HG02610 (cell line): ENCODE measurements around the gene KRR1.

ENCODE experiments used
- ATAC-seq: cut with Tn5 transposase; IDR thresholded peaks from one replicate; pipeline ENCODE4 v1.9.1; 2021; ENCODE audit warnings: mild to moderate bottlenecking, moderate library complexity; ENCODE audit not compliant: unreplicated experiment

Gene KRR1

DNA sequence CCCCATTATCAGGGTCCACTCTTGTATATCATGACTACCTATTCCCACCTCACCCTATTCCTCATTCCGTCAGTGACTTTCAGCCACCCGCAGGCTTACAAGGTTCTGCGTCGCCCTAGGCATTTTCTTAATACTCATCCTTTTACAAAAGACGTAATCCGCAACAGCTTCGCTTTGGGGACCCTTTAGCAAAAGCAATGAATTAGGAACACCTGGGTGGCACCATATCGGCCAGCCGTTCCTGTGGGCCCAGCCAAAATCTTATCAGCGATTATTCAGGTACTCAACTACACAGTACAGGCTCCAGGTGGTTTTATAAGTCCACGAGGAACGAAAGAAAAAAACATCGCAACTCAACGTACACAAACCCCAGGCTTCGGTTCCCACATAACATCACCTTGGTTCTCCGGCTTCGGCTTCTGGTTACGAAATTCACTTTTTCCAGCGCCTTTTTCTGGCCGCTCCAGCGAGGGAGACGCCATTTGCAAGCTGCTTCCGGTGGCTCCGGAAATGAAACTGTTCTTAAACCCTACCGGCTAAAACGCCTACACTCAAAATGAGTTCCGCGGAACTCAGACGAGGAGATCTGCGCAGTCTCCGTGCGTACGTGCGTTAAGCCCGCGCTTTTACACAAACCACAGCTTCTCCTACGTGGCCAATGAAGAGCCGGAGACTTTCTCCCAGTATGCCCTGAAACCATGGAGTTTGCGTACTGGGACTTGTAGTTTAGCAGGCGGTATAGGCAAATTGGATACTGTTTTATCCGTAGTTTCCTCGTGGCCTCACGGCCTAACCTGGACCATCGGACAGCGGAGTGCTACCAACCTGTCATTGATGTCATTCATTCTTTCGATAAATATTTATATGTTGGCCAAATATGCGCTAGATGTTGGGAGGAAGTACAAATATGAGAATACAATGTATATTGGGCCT lies at the start of gene KRR1:
KRR1 (minus strand) TSS at position 494 of the 933 bp plus-strand sequence; CDS start at position 482, 12 bp downstream.
- peak; percentile 95 for ATAC-seq

DNA sequence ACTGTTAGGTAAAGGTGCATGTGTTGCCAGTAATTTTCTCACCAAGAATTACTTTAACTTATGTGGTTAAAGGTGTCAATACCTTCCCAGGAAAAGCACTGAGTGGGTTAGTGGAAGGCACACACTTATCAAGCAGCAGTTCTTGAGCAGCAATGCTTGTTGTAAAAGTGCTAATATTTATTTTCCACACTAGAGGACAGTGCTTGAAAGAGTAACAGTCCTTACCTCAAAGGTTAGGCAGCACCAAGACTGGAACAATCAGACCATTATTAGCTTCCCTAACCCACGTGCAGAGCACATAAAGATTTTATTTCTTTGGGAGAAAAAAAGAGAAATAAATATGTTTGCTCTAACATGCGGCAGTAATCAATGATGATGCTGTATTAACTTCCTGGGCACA lies 48.8 kb upstream of the KRR1 start:
- no peak for ATAC-seq

DNA sequence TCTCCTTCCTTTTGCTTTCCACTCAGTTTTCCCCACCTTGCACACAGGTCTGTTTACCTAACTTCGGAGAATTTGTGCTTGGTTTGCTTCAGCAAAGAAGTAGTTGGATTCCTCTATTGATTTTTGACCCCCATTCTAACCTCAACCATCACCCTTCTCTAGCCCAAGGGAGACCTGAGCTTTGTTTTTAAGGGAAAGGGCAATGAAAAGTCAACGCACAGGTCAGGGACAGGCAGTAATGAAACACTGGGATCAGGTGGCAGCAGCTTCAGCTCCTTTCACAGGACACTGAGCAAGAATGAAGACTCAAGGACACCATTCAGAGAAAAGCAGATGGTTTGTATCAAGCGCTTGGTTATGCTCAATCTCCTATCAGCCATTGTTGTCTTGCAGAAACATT lies 46.9 kb upstream of the KRR1 start:
- no peak for ATAC-seq

DNA sequence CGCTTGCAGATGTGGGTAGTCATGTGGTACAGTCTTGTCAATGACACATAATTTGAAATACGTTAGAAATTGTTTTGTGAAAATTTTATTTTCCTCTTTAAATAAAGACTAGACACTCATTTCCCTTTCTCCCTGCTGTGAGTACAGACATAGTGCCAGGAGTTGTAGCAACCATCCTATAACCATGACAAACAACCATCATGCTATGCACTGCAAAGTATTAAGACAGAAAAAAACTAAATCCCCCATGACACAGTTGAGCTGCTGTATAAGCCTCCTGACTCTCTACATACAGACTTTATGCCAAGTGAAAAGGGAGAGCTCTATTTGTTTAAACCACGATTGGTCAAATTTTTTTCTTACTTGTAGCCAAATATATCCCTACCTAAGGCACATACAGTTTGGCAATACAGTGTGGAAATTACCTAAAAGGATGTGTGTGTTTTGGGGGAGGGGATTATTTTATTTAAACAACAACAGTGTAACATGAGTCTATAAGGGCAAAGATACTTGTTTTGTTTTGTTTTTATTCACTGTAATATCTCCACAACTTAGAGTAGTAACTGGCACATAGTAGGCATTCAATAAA lies 45.0 kb upstream of the KRR1 start:
- ATAC-seq = no peak

DNA sequence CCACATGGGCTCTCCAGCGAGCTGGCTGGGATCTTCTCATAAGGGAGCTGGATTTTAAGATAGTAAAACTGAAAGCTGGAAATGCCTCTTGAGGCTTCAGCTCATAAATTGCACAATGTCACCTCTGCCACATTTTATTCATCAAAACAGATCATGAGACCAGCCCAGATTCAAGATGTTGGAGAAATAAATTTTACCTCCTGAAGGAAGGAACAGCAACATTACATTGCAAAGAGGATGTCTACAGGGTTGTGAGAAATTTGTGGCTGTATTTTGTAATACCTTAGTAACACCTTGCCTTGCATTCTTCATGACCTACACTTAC lies 43.1 kb upstream of the KRR1 start:
- ATAC-seq = no peak

DNA sequence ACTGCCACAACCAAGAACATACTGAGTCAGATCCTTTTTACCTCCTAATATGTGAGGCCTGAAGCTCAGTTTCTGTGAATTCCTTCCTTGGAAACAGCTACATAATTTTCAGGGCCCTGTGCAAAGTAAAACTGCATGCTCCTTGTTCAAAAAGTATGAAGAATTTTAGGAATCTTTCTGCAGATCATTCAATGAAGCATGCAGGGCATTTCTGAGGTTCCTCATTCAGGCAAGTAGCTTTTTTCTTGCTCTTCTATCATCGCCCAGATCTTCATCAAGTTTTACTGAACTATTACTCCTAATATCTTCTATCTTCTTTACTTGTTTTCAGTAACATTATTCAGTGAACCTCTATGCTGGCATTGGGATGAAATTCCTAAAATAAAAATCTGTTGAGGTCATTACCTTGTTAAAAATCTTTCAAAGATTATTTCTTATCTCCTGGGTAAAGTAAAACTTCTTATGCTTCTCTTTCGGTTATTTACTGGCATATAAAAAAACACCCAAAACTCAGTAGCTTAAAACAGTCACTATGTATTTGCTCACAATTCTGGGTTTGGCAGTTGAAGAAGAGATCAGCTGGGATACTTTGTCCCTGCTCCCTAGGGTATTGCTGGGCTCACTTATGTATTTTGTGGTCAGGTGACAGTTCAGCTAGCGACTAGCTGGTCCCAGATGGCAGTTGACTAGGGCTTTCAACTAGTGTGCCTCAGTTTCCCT lies 42.6 kb upstream of the KRR1 start:
- no peak for ATAC-seq

DNA sequence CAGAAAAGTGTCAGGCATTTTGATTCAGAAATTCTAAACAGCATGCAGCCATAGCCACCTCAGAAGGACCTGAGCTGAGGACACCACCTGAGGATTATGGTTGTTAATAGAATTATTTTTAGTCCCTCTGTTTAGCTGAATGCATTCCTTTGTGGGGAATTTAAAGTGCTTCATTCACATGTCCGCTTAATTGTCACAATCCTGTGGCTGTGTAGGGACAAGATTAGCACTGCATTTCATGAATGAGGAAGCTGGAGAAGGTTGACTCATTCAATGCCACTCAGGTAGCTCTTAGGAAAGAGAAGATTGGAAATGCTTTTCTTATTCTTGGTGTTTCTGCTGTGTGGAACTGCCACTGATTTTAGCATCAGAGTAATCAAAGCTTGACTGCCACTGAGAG lies 42.0 kb upstream of the KRR1 start:
- no peak for ATAC-seq

DNA sequence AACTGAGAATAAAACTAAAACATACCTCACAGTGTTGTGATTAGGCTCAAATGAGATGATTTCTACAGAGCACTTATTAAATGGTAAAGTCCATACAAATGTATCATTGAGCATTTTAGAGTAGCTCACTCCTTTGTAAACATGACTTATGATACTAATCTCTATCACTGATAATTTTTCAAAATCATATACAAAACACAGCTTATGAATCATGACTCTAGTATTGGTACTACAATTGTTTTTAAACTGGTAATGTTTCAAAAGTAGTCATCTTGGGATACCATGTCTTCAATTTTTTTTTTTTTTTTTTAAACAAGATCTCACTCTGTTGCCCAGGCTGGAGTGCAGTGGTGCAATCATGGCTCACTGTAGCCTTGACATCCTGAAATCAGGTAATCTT lies 40.1 kb upstream of the KRR1 start:
- no peak for ATAC-seq

DNA sequence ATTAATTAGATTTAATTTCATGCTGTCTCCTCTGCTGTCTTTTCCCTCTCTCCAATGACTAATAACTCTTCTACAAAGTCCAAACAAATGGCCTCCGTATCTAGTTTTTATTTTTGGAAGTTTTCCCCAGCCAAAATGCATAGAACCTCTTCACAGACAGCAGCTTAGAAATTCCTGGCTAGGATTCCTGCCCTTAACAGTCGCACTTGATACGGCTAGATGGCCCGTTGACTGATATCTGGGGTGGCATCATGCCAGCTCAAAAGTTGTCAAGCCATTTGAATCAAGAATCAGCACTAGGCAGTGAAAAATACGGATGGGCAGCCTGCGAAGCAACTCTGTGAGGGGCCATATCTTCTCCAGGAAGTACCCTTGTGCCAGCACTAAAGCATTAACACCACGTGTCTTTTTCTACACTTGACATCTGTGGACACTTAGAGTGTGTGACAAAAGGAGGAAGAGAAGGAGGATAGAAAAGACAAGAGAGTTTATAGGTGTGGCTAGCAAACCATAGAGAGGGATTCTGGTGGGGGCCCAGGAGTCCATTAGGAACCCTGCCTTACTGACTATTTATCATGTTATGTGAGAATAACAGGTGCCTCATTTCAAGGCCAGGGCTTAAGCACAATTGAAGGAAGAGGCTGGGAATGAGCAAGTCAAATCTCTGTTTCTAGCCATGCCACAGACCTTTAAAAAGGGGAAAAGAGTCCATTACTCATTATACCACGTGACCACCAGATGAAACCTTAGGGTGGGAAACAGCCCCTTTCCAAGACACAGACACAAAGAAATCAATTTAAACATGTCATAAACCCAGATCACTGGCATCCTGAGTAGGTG lies 39.2 kb upstream of the KRR1 start:
- no peak for ATAC-seq

DNA sequence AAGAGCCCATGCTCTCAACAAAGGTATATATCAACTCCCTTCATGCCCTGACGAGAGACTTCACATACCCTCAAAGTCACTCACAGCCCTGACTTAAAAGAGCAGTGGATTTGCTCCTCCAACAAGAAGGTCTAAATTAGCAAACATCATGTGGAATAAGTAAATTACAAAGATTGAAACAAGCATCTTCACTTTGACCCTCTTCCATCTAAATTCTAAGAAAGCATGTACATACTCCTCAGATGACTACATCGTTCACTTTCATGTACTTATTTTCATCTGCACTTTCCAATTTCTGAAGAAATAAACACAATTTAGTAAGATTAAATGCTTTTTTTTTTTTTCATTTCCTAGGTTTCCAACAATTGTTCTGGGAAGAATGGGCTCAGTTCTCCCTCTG lies 38.6 kb upstream of the KRR1 start:
- no peak for ATAC-seq

DNA sequence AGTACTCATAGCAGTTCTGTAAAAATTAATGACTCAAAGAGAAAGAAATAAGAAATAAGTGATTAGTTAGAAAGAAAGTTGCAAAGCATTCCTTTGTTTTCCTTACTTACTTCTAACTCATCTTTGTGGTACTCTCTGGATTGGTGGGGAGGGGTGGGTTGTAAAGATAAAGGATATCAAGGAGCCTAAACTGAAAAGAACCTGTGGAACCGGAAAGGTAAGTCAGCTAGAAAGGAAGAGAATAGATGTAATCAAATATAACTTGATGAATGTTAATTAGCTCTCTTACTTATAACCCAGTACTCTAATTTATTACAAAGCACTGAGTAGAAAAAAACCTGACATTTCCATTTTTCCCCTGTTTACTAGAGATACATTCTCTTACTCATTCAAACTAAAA lies 37.5 kb upstream of the KRR1 start:
- ATAC-seq = no peak

DNA sequence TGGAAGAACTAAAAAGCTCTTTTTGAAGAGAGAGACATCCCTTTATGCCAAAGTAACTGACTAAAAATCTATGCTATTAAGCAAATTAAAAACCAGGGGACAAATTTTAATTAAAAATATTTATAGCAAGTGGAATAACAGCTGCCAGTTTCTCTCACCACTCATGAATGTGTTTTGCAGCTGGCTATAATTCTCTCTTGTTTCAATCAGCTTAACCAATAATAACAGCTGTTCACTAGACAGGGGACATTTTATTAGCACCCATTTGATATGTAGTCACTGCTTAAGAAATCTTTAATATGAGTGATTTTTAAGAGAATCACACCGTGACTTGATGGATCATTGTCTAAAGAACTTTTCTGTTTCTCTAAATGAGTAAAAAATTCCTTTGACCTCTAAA lies 34.2 kb upstream of the KRR1 start:
- ATAC-seq = no peak

DNA sequence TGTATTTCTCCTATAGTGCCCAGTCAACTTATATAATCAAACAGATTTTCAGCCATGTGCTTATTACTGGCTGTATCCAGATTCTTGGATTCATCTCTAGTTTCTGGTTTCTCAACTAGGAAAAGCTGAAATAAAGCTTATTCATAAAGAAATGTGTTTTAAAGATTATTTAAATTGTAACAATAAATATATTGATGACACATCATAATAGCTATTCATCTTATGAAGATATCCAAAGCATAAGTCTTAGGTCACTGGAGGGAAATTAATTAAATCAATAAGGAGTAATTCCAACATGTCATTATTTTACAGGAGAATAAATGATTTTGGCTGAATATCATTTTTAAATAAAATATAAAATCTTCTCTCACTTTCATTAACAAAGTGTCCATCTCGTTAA lies 32.1 kb upstream of the KRR1 start:
- no peak for ATAC-seq

DNA sequence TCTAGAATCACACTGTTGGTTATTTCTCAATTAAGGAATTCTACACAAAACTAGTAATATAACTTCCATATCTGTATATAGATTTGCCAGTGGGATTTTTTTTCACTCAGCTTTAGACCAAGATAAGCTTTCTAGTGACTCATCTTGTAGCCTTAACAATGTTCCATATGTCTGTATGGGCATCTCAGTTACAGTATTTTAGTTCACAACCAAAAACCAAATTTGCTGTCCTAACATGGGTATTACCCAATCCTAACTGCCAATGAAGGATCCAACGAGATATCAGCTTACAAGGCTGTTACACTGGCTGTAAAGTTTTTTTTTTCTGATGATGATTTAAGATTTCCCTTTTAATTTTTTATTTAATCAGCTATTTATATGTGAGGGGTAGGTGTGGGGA lies 31.5 kb upstream of the KRR1 start:
- no peak for ATAC-seq

DNA sequence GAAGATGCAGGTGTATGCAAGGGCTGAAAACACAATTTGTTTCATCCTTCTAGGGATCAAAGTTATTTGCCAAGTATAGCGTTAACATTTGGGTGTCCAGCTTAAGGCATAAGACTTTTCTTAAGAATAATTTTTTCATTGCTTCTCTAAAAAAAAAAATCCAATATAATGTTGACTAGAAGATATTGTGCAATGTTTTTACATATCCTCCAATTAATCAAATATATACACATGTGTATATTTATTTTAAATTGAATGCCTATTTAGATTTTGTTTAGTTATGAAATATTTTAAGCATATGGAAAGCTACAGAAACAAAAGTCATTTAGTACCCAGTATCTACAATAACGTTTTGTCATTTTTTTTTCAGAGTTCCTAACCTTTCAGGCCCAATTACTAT lies 28.5 kb upstream of the KRR1 start:
- no peak for ATAC-seq

DNA sequence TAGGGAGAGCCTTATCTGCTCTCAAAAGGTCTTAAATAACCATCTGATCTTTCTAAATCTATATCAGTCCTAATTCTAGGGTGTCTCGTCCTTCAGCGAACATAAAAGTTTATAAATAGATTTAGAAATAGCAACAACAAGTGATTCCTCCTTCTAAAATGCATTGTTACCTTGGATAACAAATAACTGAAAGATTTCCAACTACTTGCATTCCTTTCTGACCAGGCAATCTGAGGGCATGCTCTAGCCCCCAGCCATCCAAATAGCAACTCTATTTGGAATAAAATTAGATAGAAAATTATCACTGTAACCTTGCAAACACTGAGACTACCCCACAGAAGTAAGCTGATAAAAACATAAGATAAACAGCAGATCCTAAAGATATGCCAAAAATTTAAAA lies 21.8 kb upstream of the KRR1 start:
- no peak for ATAC-seq

DNA sequence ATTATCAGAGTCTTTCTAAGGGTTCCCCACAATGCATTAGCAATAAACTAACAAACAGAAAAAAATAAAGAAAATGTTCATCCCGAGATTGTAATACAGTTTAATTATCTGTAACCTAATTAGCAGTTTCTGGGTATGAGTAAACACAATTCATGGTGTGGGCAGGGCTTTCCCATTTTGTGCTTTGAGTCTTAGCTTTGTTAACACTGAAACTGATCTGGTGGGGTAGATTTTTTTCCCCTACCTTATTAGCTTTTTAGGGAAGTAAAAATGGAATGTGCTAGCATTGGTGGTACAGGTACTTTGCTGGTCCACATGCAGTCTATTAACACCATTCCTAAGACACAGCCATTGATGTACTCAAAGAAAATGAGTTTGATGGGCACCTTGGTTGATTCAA lies 18.4 kb upstream of the KRR1 start:
- ATAC-seq = no peak

DNA sequence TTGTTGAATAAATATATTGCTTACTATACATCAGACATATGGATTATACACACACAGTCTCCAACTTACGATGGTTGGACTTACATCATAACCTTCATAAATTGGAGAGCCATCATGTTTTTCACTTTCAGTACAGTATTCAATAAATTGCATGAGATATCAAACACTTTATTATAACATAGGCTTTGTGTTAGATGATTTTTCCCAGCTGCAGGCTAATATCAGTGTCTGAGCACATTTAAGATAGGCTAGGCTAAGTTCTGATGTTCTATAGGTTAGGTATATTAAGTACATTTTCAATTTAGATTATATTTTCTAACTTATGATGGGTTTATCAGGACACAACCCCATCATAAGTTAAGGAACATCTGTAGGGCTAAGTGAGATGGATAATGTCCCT lies 17.9 kb upstream of the KRR1 start:
- ATAC-seq = no peak

DNA sequence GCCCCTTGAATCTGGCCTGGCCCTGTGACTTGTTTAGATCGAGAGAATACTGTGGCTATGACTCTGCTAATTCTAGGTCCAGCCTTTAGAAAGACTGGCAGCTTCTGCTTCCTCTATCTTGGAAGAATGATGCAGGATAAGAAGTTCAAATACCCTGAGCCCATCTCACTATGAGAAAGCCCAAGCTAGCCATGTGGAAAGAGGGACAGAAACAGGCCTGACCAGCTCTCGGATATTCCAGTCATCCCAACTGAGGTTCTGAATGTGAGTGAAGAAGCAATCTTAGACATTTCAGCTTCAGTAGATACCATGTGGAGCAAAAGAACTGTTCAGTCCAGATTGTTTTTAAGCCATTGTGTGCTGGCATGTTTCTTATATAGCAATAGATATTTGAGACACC lies 17.3 kb upstream of the KRR1 start:
- no peak for ATAC-seq

DNA sequence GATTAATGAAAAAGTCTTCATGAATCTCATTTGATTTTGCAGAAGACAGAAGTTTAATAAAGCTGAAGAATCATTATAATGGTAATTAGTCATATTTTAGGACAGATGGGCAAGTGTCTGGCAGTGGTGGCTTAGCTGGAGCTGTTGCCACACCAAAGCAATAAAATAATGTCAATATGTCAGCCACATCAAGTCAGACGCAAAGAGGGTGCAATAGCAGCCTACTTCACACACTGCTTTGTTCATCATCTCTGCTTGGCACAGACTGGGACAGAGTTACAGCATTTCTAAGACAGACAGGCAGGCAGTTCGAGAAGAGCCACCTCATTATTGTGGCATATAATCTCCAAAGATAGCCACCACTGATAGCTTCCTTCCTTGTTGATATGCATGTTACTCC lies 16.9 kb upstream of the KRR1 start:
- ATAC-seq = no peak
